Endothelial cell of umbilical vein (primary cell): Measurements from ENCODE around the gene SERPINA1. TPM values are rescaled to one million over a fixed set of nuclear protein-coding genes. Genes with fewer than 3 reads are reported as not detected.
"Not testable (repeated sequence)": the region's sequence is repeated elsewhere in the genome, so short reads cannot be mapped to it uniquely, and the experiment has no call there.

ENCODE experiments used
- BruUV-seq: library from RNA; stranded (reverse); fragments of 400-500 nt; replicated peaks from 2 replicates; lab custom pipeline; 2021; lab: Mats Ljungman, UMichigan
- CTCF ChIA-PET: fragments of 300-600, 350-600 bp; sonication (Branson Sonifier 250); formaldehyde crosslinking; loops from one replicate; lab custom pipeline; 2021; ENCODE audit warnings: antibody characterized with exemption, inconsistent platforms; lab: Charles Lee
- POLR2A ChIA-PET: fragments of 300-600, 350-600 bp; sonication (Branson Sonifier 250); formaldehyde crosslinking; loops from one replicate; lab custom pipeline; 2021; ENCODE audit warnings: antibody characterized with exemption, inconsistent platforms; lab: Charles Lee
- DNase-seq: peaks from one replicate; pipeline ENCODE4 v3.0.0-alpha.2; 2011; ENCODE audit warnings: low read depth, low spot score
- FAIRE-seq: peaks from 2 replicates; lab custom pipeline; 2011; peaks lifted over from hg19 to GRCh38; lab: Jason Lieb, UNC
- H2AFZ ChIP-seq: 2 replicates; pipeline ENCODE4 v1.6.0; 2012; ENCODE audit warnings: low read depth, low read length, control low read depth, inconsistent platforms
- H3K27ac ChIP-seq: 2 replicates; pipeline ENCODE4 v1.5.1; 2011; ENCODE audit warnings: low read depth, mild to moderate bottlenecking, control low read depth, low read length, moderate library complexity; ENCODE audit not compliant: insufficient read depth
- H3K27me3 ChIP-seq, 2 experiments: 2 replicates each; pipeline versions ENCODE4 v1.6.0 to v1.6.1; 2011; ENCODE audit warnings: low read length in 2 of 2, mixed read lengths in 1 of 2; ENCODE audit not compliant: control insufficient read depth in 2 of 2, insufficient read depth in 2 of 2
- H3K36me3 ChIP-seq, 2 experiments: 2 replicates in 1 of 2; 3 replicates in 1 of 2; pipeline ENCODE4 v1.5.1; 2011; ENCODE audit warnings: low read length in 2 of 2, mild to moderate bottlenecking in 1 of 2, moderate library complexity in 1 of 2; ENCODE audit not compliant: control insufficient read depth in 2 of 2, insufficient read depth in 2 of 2; ENCODE audit errors: extremely low read depth in 1 of 2
- H3K4me1 ChIP-seq: 3 replicates; pipeline ENCODE4 v1.5.1; 2011; ENCODE audit warnings: mild to moderate bottlenecking, low read length; ENCODE audit not compliant: control insufficient read depth, insufficient read depth; ENCODE audit errors: extremely low read depth
- H3K4me2 ChIP-seq: 2 replicates; pipeline ENCODE4 v1.6.1; 2011; ENCODE audit warnings: low read length, control low read depth, mixed read lengths; ENCODE audit not compliant: insufficient read depth
- H3K4me3 ChIP-seq, 3 experiments: fragments of 200-600 bp in 1 of 3; sonication (generic), shearing (Covaris generic) in 1 of 3; replicated peaks in 1 of 3; 2 replicates each; pipeline ENCODE4 v1.5.1; 2011 to 2016; ENCODE audit warnings: control low read depth in 3 of 3, low read length in 3 of 3, mild to moderate bottlenecking in 2 of 3, inconsistent platforms in 1 of 3, low read depth in 1 of 3, moderate library complexity in 1 of 3; ENCODE audit not compliant: insufficient read depth in 1 of 3
- H3K79me2 ChIP-seq: 2 replicates; pipeline ENCODE4 v1.6.0; 2012; ENCODE audit warnings: low read length, inconsistent platforms; ENCODE audit not compliant: control insufficient read depth, insufficient read depth
- H3K9ac ChIP-seq: replicated peaks from 2 replicates; pipeline ENCODE3; 2011; ENCODE audit warnings: low read length, control low read depth; ENCODE audit not compliant: insufficient read depth; ENCODE audit errors: extremely low read depth
- H3K9me1 ChIP-seq: replicated peaks from 3 replicates; pipeline ENCODE4 v1.6.0; 2011; ENCODE audit warnings: mild to moderate bottlenecking, low read length; ENCODE audit not compliant: control insufficient read depth, insufficient read depth; ENCODE audit errors: extremely low read depth
- H3K9me3 ChIP-seq: replicated peaks from 2 replicates; pipeline ENCODE4 v1.5.1; 2012; ENCODE audit warnings: low read length, inconsistent platforms; ENCODE audit not compliant: control insufficient read depth, insufficient read depth
- H4K20me1 ChIP-seq: replicated peaks from 2 replicates; pipeline ENCODE3; 2011; ENCODE audit warnings: mild to moderate bottlenecking, low read length; ENCODE audit not compliant: control insufficient read depth, insufficient read depth; ENCODE audit errors: extremely low read depth
- EZH2 ChIP-seq: IDR thresholded peaks from 2 replicates; pipeline ENCODE4 v1.6.1; 2012; ENCODE audit warnings: borderline replicate concordance, low read depth, mild to moderate bottlenecking, moderate library complexity, low read length, inconsistent platforms; ENCODE audit not compliant: severe bottlenecking
- FOS ChIP-seq: IDR thresholded peaks from 2 replicates; pipeline ENCODE4 v1.6.1; 2011; ENCODE audit warnings: mild to moderate bottlenecking, low read length, moderate library complexity, borderline replicate concordance; ENCODE audit not compliant: insufficient read depth
- GATA2 ChIP-seq: IDR thresholded peaks from 2 replicates; pipeline ENCODE4 v1.7.0; 2011; ENCODE audit warnings: low read depth, mild to moderate bottlenecking, moderate library complexity, mixed read lengths, low read length; ENCODE audit not compliant: insufficient read length, insufficient read depth
- JUN ChIP-seq: IDR thresholded peaks from 2 replicates; pipeline ENCODE4 v1.6.1; 2011; ENCODE audit warnings: borderline replicate concordance, low read depth; ENCODE audit not compliant: insufficient read length, insufficient read depth
- MAX ChIP-seq: IDR thresholded peaks from 2 replicates; pipeline ENCODE4 v1.6.1; 2011; ENCODE audit not compliant: insufficient read depth, insufficient read length
- MYC ChIP-seq: IDR thresholded peaks from one replicate; pipeline ENCODE4 v1.6.1; 2011; ENCODE audit warnings: mild to moderate bottlenecking, low read depth, low read length
- POLR2A ChIP-seq: IDR thresholded peaks from 2 replicates; pipeline ENCODE4 v1.6.1; 2012; ENCODE audit warnings: low read depth, mild to moderate bottlenecking, control low read depth, low read length
- POLR2AphosphoS5 ChIP-seq: IDR thresholded peaks from 2 replicates; pipeline ENCODE4 v1.6.1; 2012; ENCODE audit warnings: low read depth, mild to moderate bottlenecking, control low read depth, low read length, moderate library complexity; ENCODE audit not compliant: insufficient read depth
- dilution Hi-C: fragments of 300-500 bp; cut with MboI; formaldehyde crosslinking; loops from one replicate; pipeline ENCODE4 v1.15.0; 2019; ENCODE audit warnings: low sequenced_read_pairs; ENCODE audit not compliant: extremely low pct_ligation_motif_present
- intact Hi-C: fragments of 100-400 bp; cut with micrococcal nuclease; formaldehyde crosslinking; loops from one replicate; pipeline ENCODE4 v1.10.0; 2022
- polyA plus RNA-seq, 4 experiments: library from polyadenylated mRNA; depleted of rRNA in 3 of 4; stranded (reverse) in 3 of 4; unstranded in 1 of 4; fragments of >200 nt; gene quantifications; 2 replicates each; pipeline versions ENCODE4 v1.2.1 to v1.2.3, GENCODE V29; 2011 to 2012; ENCODE audit warnings: missing spikeins in 1 of 4
- total RNA-seq: library from RNA; stranded (reverse); gene quantifications from 2 replicates; pipeline ENCODE4 v1.2.3, GENCODE V29; 2021
- TF ChIP-seq, protein P1 (sequence below), 2 donors: IDR thresholded peaks; 1 replicate in 1 of 2; 2 replicates in 1 of 2; pipeline ENCODE4 v1.5.1; 2011; ENCODE audit warnings: low read length in 2 of 2, mild to moderate bottlenecking in 2 of 2, moderate library complexity in 2 of 2, control low read depth in 1 of 2, inconsistent platforms in 1 of 2, low read depth in 1 of 2; ENCODE audit not compliant: insufficient read depth in 1 of 2; ENCODE audit errors: extremely low read depth in 1 of 2

The SERPINA1 gene
- total and polyA plus RNA-seq, 2 donors (not counting 3 experiments of a cell fraction or from before 2014, with no cell fraction given), result not detected

DNA sequence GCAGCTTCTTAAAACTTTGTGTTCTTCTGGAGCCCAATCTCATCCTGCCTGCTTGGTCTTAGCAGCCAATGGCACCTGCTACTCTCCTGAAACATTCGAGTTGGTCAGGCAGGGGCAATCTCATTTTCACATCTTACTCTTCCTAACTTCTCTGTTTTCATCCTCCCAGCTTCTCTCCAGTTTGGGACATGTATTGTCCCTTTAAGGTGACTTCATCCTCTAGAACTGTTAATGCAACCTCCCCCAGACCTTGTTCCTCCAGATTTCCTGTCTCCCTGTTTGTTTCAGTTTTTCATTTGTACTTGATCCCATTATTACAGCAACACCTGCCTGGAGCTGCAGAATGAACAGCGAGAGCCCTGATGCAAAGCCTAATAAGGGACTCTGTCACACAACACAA is 32.9 kb upstream of the SERPINA1 start:
- DNase-seq, result no peak
- CTCF ChIA-PET, result interaction anchor here (1.5 to 2.6 kb wide), 2 partner anchors 13 to 127 kb away, joined by 5 to 13 read pairs; no protein-coding TSS in a partner anchor

DNA sequence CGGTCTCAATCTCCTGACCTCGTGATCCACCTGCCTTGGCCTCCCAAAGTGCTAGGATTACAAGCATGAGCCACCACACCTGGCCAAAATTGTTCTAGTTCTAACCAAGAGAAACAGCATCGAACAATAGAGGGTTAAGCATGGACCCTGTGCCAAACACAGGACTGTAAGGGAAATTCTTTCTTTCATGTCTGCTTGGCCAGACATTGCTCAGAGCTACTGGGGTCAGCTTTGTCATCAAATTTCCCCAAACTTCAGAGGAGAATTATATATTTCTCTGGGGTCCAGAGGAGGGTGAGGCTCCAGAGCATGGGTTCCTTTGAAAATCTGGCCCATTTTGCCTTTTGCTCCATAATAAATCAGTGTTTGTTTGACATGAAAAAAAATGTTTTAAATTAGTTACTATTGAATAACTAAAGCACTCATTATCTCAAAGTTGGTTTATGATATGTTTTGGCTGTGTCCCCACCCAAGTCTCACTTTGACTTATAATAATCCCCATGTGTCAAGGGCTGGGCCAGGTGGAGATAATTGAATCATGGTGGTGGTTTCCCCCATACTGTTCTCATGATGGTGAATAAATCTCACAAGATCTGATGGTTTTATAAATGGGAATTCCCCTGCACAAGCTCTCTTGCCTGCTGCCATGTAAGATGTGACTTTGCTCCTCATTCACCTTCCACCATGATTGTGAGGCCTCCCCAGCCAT is 29.2 kb upstream of the SERPINA1 start:
- DNase-seq, POLR2A ChIA-PET, H3K27ac ChIP-seq, dilution Hi-C loops, H3K79me2 ChIP-seq, H2AFZ ChIP-seq, H3K4me2 ChIP-seq, H3K9me3 ChIP-seq, FAIRE-seq, CTCF ChIA-PET, H3K9me1 ChIP-seq, BruUV-seq, H3K4me3 ChIP-seq, H3K9ac ChIP-seq, H3K4me1 ChIP-seq, intact Hi-C loops, H4K20me1 ChIP-seq, H3K27me3 ChIP-seq, H3K36me3 ChIP-seq: not testable (repeated sequence)

More for the DNA sequence above, 32.9 kb upstream of the SERPINA1 start:
- intact Hi-C loops, result no loop called here
- H3K27ac ChIP-seq, result no peak overlapping the region
- BruUV-seq, result no TSS peak
- TF ChIP-seq, protein P1, sequence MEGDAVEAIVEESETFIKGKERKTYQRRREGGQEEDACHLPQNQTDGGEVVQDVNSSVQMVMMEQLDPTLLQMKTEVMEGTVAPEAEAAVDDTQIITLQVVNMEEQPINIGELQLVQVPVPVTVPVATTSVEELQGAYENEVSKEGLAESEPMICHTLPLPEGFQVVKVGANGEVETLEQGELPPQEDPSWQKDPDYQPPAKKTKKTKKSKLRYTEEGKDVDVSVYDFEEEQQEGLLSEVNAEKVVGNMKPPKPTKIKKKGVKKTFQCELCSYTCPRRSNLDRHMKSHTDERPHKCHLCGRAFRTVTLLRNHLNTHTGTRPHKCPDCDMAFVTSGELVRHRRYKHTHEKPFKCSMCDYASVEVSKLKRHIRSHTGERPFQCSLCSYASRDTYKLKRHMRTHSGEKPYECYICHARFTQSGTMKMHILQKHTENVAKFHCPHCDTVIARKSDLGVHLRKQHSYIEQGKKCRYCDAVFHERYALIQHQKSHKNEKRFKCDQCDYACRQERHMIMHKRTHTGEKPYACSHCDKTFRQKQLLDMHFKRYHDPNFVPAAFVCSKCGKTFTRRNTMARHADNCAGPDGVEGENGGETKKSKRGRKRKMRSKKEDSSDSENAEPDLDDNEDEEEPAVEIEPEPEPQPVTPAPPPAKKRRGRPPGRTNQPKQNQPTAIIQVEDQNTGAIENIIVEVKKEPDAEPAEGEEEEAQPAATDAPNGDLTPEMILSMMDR (IDR thresholded peaks at IDR 0.05; ENCODE audit: extremely low read depth in 1 of 2, insufficient read depth in 1 of 2, low read depth in 1 of 2, low read length in 2 of 2), result no peak
- TF ChIP-seq POLR2A (no peak), GATA2 (no peak), MAX (no peak), FOS (no peak), JUN (no peak), MYC (no peak), POLR2AphosphoS5 (no peak), EZH2 (no peak)
- no peaks in the 10 kb centered on the region for H4K20me1 ChIP-seq
- H3K4me3 ChIP-seq, result no peak overlapping the region
- no peaks in the 10 kb centered on the region for H3K4me1 ChIP-seq
- H2AFZ ChIP-seq, result no peak overlapping the region
- H3K9me3 ChIP-seq, result no peaks in the 10 kb centered on the region
- no peaks in the 10 kb centered on the region for H3K9me1 ChIP-seq
- H3K27me3 ChIP-seq, result no peaks in the 10 kb centered on the region
- H3K4me2 ChIP-seq, result no peak overlapping the region
- H3K9ac ChIP-seq, result no peak overlapping the region
- no peak for FAIRE-seq
- POLR2A ChIA-PET, result no interaction called here
- dilution Hi-C loops, result no loop called here
- no peaks in the 10 kb centered on the region for H3K79me2 ChIP-seq
- H3K36me3 ChIP-seq, result no peaks in the 10 kb centered on the region
